Lower leg skin (tissue), 3 donors: Measurements from ENCODE around the gene KRTAP3-3.

ENCODE experiments used
- POLR2A ChIP-seq, 2 donors: fragments of 450-650 bp; IDR thresholded peaks; one replicate each; pipeline ENCODE4 v1.6.1; 2016 to 2017; ENCODE audit warnings: antibody characterized with exemption in 2 of 2, mild to moderate bottlenecking in 1 of 2, moderate library complexity in 1 of 2
- TF ChIP-seq, protein P1 (sequence below), 3 donors: fragments of 450-650 bp; IDR thresholded peaks; one replicate each; pipeline ENCODE4 v1.5.1; 2016; ENCODE audit warnings: antibody characterized with exemption in 3 of 3, mild to moderate bottlenecking in 3 of 3, moderate library complexity in 2 of 3

DNA sequence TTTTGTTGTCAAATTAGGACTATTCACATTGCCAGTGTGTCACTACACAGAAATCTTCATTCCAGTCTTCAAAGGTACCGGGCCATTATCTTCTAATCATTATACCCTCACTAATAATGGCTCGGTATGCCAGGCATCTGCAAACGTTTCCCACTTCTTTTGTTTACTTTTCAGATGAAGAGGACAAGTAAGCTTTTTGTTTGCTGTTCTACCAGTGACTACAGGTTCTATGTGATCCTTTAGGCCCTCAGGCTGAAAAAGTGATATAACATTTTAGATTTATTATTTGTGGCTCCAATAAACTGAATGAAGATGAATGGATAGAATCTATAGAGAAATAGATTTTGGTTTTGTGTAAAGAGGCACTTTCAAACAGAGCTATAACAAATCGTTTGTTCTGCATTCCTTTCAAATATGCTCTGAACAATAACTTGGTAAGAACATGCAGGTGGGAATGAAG is 15.4 kb upstream of the KRTAP3-3 start:
- TF ChIP-seq, protein P1, sequence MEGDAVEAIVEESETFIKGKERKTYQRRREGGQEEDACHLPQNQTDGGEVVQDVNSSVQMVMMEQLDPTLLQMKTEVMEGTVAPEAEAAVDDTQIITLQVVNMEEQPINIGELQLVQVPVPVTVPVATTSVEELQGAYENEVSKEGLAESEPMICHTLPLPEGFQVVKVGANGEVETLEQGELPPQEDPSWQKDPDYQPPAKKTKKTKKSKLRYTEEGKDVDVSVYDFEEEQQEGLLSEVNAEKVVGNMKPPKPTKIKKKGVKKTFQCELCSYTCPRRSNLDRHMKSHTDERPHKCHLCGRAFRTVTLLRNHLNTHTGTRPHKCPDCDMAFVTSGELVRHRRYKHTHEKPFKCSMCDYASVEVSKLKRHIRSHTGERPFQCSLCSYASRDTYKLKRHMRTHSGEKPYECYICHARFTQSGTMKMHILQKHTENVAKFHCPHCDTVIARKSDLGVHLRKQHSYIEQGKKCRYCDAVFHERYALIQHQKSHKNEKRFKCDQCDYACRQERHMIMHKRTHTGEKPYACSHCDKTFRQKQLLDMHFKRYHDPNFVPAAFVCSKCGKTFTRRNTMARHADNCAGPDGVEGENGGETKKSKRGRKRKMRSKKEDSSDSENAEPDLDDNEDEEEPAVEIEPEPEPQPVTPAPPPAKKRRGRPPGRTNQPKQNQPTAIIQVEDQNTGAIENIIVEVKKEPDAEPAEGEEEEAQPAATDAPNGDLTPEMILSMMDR (IDR thresholded peaks at IDR 0.05), result no peak
- no peak for TF ChIP-seq POLR2A (IDR thresholded peaks at IDR 0.05)
